Measurements from ENCODE around the gene GADD45B.
"Not testable (repeated sequence)": the region's sequence is repeated elsewhere in the genome, so short reads cannot be mapped to it uniquely, and the experiment has no call there.

Gene GADD45B

GRCh38 chr19:2490659-2491058, 14.7 kb downstream of the GADD45B start:
- DNase-seq, result no peak

GRCh38 chr19:2491130-2491801, 15.3 kb downstream of the GADD45B start:
- no peak for DNase-seq

GRCh38 chr19:2492870-2493269, 16.9 kb downstream of the GADD45B start:
- no peak for DNase-seq

GRCh38 chr19:2493448-2493847, 17.5 kb downstream of the GADD45B start:
- DNase-seq, result not testable (repeated sequence)

- no peak for DNase-seq
Observed at GRCh38 chr19:2494084-2494446, 18.1 kb downstream of the GADD45B start.

- DNase-seq, result peak; percentile 35
Observed at GRCh38 chr19:2494447-2495129, 18.7 kb downstream of the GADD45B start.

- DNase-seq, result peak; percentile 17
Observed at GRCh38 chr19:2495130-2495641, 19.3 kb downstream of the GADD45B start.

- no peak for DNase-seq
Observed at GRCh38 chr19:2495651-2496316, 19.9 kb downstream of the GADD45B start.

GRCh38 chr19:2497186-2497585, 21.3 kb downstream of the GADD45B start:
- no peak for DNase-seq

GRCh38 chr19:2500156-2500555, 24.2 kb downstream of the GADD45B start:
- no peak for DNase-seq

GRCh38 chr19:2500841-2501261, 24.9 kb downstream of the GADD45B start:
- no peak for DNase-seq

GRCh38 chr19:2503521-2504109, 27.7 kb downstream of the GADD45B start:
- peak; percentile 73 for DNase-seq

- not testable (repeated sequence) for DNase-seq
Observed at GRCh38 chr19:2506656-2507055, 30.7 kb downstream of the GADD45B start.

- peak; percentile 14 for DNase-seq
Observed at GRCh38 chr19:2507109-2507508, 31.2 kb downstream of the GADD45B start.

GRCh38 chr19:2509096-2509495, 33.2 kb downstream of the GADD45B start:
- DNase-seq, result no peak

- no peak for DNase-seq
Observed at GRCh38 chr19:2511570-2511969, 35.6 kb downstream of the GADD45B start.

- no peak for DNase-seq
Observed at GRCh38 chr19:2511991-2512390, 36.1 kb downstream of the GADD45B start.

- no peak for DNase-seq
Observed at GRCh38 chr19:2512523-2513431, 36.9 kb downstream of the GADD45B start.

GRCh38 chr19:2514981-2515518, 39.1 kb downstream of the GADD45B start:
- DNase-seq, result no peak

GRCh38 chr19:2516727-2517126, 40.8 kb downstream of the GADD45B start:
- DNase-seq, result no peak

GRCh38 chr19:2517881-2518601, 42.1 kb downstream of the GADD45B start:
- no peak for DNase-seq

Data from activated effector memory CD4-positive, alpha-beta T cell treated with Interleukin-2 at 50 U/mL for 16 hours (primary cell).